ENCODE results near the gene CDX1. TPM values are rescaled to one million over a fixed set of nuclear protein-coding genes. Genes with fewer than 3 reads are reported as not detected.

CDX1 gene
- polyA plus RNA-seq, 6 donors from 2014 or later: not detected

- ATAC-seq (ENCODE audit: low read depth in 2 of 2) (no peak), DNase-seq (no peak)
- Mint-ChIP-seq H3K4me1 (no peaks in the 10 kb centered on the region), H3K27ac (no peak overlapping the region), H3K4me3 (no peak overlapping the region), H3K27me3 (no peaks in the 10 kb centered on the region), H3K9me3 (no peaks in the 10 kb centered on the region), H3K36me3 (no peaks in the 10 kb centered on the region)
Observed at GRCh38 chr5:150124596-150124995, 42.0 kb upstream of the CDX1 start.

GRCh38 chr5:150125334-150125733 is 41.2 kb upstream of the CDX1 start:
- Mint-ChIP-seq H3K4me1 (peaks cover 0 to 5% (median 4%) of the 10 kb centered on the region in 3 donors), H3K27me3 (no peaks in the 10 kb centered on the region), H3K36me3 (no peaks in the 10 kb centered on the region), H3K4me3 (no peak overlapping the region), H3K27ac (no peak overlapping the region), H3K9me3 (no peaks in the 10 kb centered on the region)
- DNase-seq: no peak
- ATAC-seq (ENCODE audit: low read depth in 2 of 2): no peak

DNA sequence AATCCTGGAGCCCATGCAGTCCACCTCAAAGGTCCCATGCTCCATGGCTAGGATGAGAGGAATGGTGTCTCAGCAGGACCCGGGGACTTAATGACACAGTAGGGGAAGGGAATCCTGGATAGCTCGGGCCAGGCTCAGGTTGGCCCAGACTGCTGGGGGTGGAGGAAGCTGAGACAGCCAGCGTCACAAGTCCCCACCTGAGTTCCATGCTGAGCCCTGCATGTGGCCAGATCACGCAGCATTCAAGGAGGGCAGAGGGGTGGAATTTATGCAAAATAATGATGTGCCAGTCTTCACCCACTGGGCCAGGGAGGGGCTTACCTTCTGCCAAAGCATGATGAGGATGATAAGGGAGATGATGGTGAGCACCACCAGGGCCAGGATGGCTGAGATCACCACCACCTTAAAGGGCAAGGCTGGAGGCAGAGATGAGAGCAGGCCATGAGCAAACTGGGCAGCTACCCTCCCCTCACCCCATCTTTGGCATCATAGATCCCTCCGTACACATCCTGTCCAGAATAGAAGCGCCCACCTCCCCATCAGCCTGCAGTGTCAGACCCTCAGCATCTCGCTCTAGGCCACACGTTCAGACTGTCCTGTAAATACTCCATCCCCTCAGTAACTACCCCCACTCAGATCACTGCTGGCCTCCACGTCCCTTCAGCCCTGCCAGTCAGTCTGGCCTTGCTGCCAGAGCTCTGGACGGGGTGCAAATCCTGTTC is 40.2 kb upstream of the CDX1 start:
- no peaks in the 10 kb centered on the region for H3K27me3 Mint-ChIP-seq

GRCh38 chr5:150126921-150127265 is 39.7 kb upstream of the CDX1 start:
- Mint-ChIP-seq H3K4me3 (no peak overlapping the region), H3K27ac (peak overlapping the region in 1 of 6 donors; percentile 49), H3K4me1 (peaks cover 0 to 5% (median 4%) of the 10 kb centered on the region in 3 donors), H3K27me3 (no peaks in the 10 kb centered on the region), H3K36me3 (no peaks in the 10 kb centered on the region), H3K9me3 (no peaks in the 10 kb centered on the region)
- DNase-seq (no peak), ATAC-seq (ENCODE audit: low read depth in 2 of 2) (no peak)

More for the DNA sequence above, 40.2 kb upstream of the CDX1 start:
- Mint-ChIP-seq H3K9me3 (no peaks in the 10 kb centered on the region), H3K27ac (no peak overlapping the region), H3K4me3 (no peak overlapping the region), H3K4me1 (peaks cover 0 to 5% (median 4%) of the 10 kb centered on the region in 3 donors), H3K36me3 (no peaks in the 10 kb centered on the region)
- no peak for ATAC-seq (ENCODE audit: low read depth in 2 of 2)
- no peak for DNase-seq

DNA sequence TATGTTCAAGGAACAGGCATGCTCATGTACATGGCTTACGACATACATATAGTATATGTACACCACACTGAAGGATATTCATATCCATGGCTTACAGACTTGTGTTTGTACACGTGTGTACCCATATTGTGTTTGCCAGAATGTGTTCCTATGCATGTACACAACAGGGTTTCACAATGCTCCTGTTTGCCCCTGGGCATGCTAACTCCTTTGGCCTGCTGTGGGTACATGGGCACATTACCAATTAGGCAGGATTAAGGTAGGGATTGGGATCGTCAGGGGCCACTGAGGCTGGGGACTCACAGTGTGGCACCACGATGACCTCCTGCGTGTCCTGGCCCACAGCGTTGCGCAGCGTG is 37.1 kb upstream of the CDX1 start:
- Mint-ChIP-seq H3K27ac (no peak overlapping the region), H3K36me3 (no peaks in the 10 kb centered on the region), H3K27me3 (no peaks in the 10 kb centered on the region), H3K4me3 (no peak overlapping the region), H3K4me1 (peaks cover 0 to 5% (median 4%) of the 10 kb centered on the region in 3 donors), H3K9me3 (no peaks in the 10 kb centered on the region)
- DNase-seq (no peak), ATAC-seq (ENCODE audit: low read depth in 2 of 2) (no peak)

GRCh38 chr5:150129813-150130492 is 36.6 kb upstream of the CDX1 start:
- H3K36me3 Mint-ChIP-seq: no peaks in the 10 kb centered on the region
- peak; percentile 28 to 36 for ATAC-seq (ENCODE audit: low read depth in 2 of 2)
- no peak overlapping the region for H3K4me3 Mint-ChIP-seq
- H3K27ac Mint-ChIP-seq: no peak overlapping the region
- H3K4me1 Mint-ChIP-seq: peaks cover 0 to 5% (median 4%) of the 10 kb centered on the region in 3 donors
- H3K27me3 Mint-ChIP-seq: no peaks in the 10 kb centered on the region
- H3K9me3 Mint-ChIP-seq: no peaks in the 10 kb centered on the region
- peak; percentile 17 for DNase-seq

DNA sequence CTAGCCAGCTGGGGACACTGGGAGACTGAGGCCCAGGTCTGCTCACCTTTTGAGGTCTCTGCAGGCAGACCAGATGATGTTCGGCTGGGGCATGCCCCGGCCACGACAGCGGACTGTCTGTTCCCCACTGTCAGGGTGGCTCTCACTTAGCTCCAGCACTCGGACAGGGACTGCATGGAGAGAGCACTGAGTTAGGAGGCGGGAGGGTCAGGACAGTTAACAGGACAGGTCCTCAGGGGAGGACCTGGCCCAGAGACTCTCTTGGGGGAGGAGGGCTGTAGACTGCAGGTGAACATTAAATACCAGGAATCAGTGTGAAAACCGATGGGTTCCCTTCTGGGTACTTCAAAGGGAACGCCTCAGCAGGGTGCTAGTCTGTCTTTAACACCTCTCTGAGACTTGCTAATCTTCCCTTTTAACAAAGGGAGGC is 36.1 kb upstream of the CDX1 start:
- H3K4me1 Mint-ChIP-seq: peaks cover 0 to 5% (median 4%) of the 10 kb centered on the region in 3 donors
- ATAC-seq (ENCODE audit: low read depth in 2 of 2): no peak
- H3K27ac Mint-ChIP-seq: no peak overlapping the region
- no peaks in the 10 kb centered on the region for H3K9me3 Mint-ChIP-seq
- H3K36me3 Mint-ChIP-seq: no peaks in the 10 kb centered on the region
- DNase-seq: no peak
- H3K27me3 Mint-ChIP-seq: no peaks in the 10 kb centered on the region
- H3K4me3 Mint-ChIP-seq: no peak overlapping the region

DNA sequence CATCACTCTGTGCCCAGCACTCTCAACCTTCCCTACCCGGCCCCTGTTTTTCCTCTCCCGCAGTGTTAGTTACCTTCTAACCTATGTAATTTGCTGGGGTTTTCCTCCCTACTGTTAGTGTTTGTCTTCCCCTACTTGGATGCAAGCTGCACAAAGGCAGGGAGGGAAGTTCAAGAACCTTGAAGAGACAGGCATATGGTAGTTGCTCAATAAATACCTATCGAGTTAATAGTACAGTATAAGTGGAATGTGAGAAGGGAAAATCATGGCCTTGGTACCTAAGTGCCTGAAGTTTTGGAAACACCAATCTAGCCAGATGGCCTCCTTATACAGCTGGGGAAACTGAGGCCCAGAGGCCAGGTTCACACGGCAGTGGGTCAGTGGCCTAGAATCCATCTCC is 35.1 kb upstream of the CDX1 start:
- H3K4me3 Mint-ChIP-seq: no peak overlapping the region
- H3K36me3 Mint-ChIP-seq: no peaks in the 10 kb centered on the region
- DNase-seq (no peak), ATAC-seq (ENCODE audit: low read depth in 2 of 2) (no peak)
- peaks cover 0 to 5% (median 4%) of the 10 kb centered on the region in 3 donors for H3K4me1 Mint-ChIP-seq
- no peaks in the 10 kb centered on the region for H3K9me3 Mint-ChIP-seq
- H3K27me3 Mint-ChIP-seq: no peaks in the 10 kb centered on the region
- H3K27ac Mint-ChIP-seq: no peak overlapping the region

DNA sequence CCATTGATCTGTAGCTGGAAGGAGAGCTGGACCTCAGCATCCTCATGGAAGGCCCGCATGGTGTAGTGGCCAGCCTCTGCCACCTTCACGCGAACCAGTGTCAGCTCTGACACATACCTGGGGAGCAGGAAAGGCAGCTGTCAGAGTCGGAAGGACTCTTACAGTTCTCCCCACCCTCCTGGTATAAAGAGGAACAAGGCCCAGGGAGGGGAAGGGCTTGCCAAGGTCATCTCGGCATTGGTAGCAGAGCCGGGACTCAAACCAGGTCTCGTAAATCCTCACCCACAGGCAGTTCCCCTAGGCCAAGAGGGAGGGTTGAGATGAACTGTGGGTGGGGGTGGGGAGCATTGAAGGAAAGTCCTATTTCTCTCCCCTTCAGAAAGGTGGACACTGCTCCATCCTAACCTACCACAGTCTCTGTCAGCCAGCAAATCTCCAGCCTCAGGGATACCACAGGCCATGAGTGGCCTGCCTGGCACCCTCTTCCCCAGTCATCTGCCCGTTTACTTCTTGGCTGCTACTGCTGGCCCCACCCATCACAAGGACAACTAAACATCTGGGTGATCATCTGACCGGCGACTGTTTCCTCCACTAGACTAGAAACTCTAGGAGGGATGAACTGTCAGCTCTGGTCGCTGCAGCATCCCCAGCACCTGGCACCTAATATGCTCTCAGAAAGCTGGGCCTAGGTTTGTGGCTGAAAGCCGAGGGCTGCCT is 34.4 kb upstream of the CDX1 start:
- H3K36me3 Mint-ChIP-seq: no peaks in the 10 kb centered on the region
- no peak for DNase-seq
- ATAC-seq (ENCODE audit: low read depth in 2 of 2): no peak
- peaks cover 0 to 5% (median 4%) of the 10 kb centered on the region in 3 donors for H3K4me1 Mint-ChIP-seq
- no peak overlapping the region for H3K4me3 Mint-ChIP-seq
- no peak overlapping the region for H3K27ac Mint-ChIP-seq
- no peaks in the 10 kb centered on the region for H3K27me3 Mint-ChIP-seq
- no peaks in the 10 kb centered on the region for H3K9me3 Mint-ChIP-seq

- H3K27ac Mint-ChIP-seq: no peak overlapping the region
- no peaks in the 10 kb centered on the region for H3K36me3 Mint-ChIP-seq
- ATAC-seq (ENCODE audit: low read depth in 2 of 2) (no peak), DNase-seq (no peak)
- H3K27me3 Mint-ChIP-seq: no peaks in the 10 kb centered on the region
- H3K9me3 Mint-ChIP-seq: no peaks in the 10 kb centered on the region
- H3K4me3 Mint-ChIP-seq: no peak overlapping the region
- peaks cover 0 to 5% (median 4%) of the 10 kb centered on the region in 3 donors for H3K4me1 Mint-ChIP-seq
Observed at GRCh38 chr5:150132740-150133139, 33.8 kb upstream of the CDX1 start.

- no peaks in the 10 kb centered on the region for H3K9me3 Mint-ChIP-seq
- DNase-seq (no peak), ATAC-seq (ENCODE audit: low read depth in 2 of 2) (no peak)
- H3K4me1 Mint-ChIP-seq: peaks cover 0 to 5% (median 4%) of the 10 kb centered on the region in 3 donors
- no peaks in the 10 kb centered on the region for H3K36me3 Mint-ChIP-seq
- H3K27me3 Mint-ChIP-seq: no peaks in the 10 kb centered on the region
- H3K4me3 Mint-ChIP-seq: no peak overlapping the region
- H3K27ac Mint-ChIP-seq: no peak overlapping the region
Observed at GRCh38 chr5:150133581-150134197, 32.9 kb upstream of the CDX1 start.

DNA sequence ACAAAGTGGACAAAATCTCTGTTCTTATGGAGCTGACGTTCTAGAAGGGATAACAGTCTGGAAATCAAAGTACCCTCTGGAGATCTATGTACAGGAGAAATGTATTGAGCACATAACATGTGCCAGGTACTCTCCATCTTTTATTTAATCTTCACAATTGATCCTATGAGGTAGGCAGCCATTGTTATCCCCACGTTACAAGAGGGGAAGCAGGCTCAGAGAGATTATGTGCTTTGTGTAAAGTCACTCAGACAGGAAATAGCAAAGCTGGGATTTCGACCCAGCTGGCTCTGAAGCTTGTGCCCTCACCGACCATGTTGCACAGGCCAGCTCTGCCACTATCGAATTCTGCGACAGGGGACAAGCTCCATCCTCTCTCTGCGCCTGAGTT is 32.4 kb upstream of the CDX1 start:
- Mint-ChIP-seq H3K36me3 (no peaks in the 10 kb centered on the region), H3K9me3 (no peaks in the 10 kb centered on the region), H3K4me3 (no peak overlapping the region), H3K27ac (no peak overlapping the region), H3K27me3 (no peaks in the 10 kb centered on the region), H3K4me1 (peaks cover 0 to 5% (median 4%) of the 10 kb centered on the region in 3 donors)
- ATAC-seq (ENCODE audit: low read depth in 2 of 2): no peak
- no peak for DNase-seq

DNA sequence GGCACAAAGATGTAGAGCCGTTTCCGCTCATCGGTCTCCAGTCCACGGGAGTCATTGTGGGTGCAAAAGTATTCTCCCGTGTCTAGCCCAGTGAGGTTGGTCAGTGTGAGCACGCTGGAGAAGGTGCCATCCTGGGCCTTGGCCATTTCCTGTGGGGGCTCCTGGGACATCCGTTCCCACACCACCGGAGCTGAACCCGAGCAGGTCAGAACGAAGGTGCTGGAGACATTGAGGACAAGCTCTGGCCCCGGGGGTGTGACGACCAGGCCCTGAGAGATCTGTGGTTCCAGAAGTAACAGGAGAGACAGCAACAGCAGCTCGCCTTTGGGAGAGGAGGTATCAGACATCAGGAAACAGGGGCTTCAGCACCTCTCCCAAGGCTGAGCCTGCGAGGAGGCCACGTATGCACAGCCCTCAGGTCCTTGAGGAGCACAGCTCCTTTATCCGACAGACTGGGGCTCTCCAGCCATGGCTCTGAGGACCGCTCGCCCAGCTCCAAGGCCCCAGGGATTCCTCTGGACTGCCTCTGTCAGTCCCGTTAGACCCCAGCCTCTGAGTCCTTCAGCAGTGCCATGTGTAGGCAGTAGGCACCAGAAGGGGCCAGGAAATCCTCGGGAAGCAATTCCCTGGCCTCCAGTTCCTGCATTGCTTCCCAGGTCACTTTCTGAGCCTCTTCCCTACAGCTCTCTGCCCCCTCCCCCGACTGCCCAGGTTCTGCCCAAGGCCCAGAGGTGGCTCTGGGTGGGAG is 30.8 kb upstream of the CDX1 start:
- no peak overlapping the region for H3K4me3 Mint-ChIP-seq
- no peaks in the 10 kb centered on the region for H3K27me3 Mint-ChIP-seq
- no peaks in the 10 kb centered on the region for H3K9me3 Mint-ChIP-seq

More for the DNA sequence above, 30.8 kb upstream of the CDX1 start:
- ATAC-seq (ENCODE audit: low read depth in 2 of 2) (no peak), DNase-seq (no peak)
- Mint-ChIP-seq H3K36me3 (no peaks in the 10 kb centered on the region), H3K4me1 (no peaks in the 10 kb centered on the region), H3K27ac (no peak overlapping the region)
